HUES48 (cell line): ENCODE results near the gene KIFAP3.
A peak's percentile ranks its signal among the peaks of the same experiment; 100 is the strongest.

ENCODE experiments used
- H3K27ac ChIP-seq: one replicate; pipeline ENCODE4 v1.7.0; 2013; ENCODE audit warnings: low read depth, low read length, inconsistent platforms
- H3K27me3 ChIP-seq: 2 replicates; pipeline ENCODE4 v1.6.1; 2013; ENCODE audit warnings: mild to moderate bottlenecking, low read length; ENCODE audit not compliant: control insufficient read depth, insufficient read depth
- H3K36me3 ChIP-seq: 2 replicates; pipeline ENCODE4 v1.6.1; 2013; ENCODE audit warnings: low read length; ENCODE audit not compliant: control insufficient read depth, insufficient read depth
- H3K4me1 ChIP-seq: 2 replicates; pipeline ENCODE4 v1.6.1; 2013; ENCODE audit warnings: mild to moderate bottlenecking, low read length; ENCODE audit not compliant: control insufficient read depth, insufficient read depth
- H3K4me3 ChIP-seq: 2 replicates; pipeline ENCODE4 v1.5.1; 2013; ENCODE audit warnings: mild to moderate bottlenecking, low read depth, low read length
- H3K9ac ChIP-seq: 2 replicates; pipeline ENCODE4 v1.6.1; 2013; ENCODE audit warnings: mild to moderate bottlenecking, low read depth, low read length, moderate library complexity
- H3K9me3 ChIP-seq: 2 replicates; pipeline ENCODE4 v1.6.1; 2013; ENCODE audit warnings: low read length; ENCODE audit not compliant: control insufficient read depth, insufficient read depth

The KIFAP3 gene

DNA sequence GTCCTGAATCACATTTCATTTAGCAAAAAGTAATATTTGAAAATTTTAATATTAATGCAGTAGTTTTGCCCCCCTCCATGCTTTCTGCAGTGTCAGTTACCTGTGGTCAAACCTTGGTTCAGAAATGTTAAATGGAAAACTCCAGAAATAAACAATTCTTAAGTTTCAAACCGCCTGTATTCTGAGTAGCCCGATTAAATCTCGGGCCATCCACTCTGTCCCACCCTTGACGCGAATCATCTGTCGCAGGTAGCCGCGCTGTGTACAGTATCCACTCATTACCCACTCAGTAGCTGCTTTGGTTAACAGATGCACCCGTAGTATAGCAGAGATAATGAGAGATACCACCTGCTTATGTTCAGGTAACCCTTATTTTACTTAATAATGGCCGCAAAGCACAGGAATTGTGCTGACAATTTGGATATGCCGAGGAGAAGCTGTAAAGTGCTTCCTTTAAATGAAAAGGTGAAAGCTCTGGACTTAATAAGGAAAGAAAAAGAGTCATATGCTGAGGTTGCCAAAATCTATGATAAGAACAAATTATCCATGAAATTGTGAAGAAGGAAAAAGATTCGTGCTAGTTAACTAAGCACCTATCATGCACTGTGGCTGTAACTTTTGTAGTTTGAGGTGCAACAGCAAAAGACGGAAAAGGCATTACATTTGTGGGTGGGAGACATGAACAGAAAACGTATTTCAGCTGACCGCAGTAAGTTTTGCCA, 179.9 kb downstream of the KIFAP3 start:
- Histone ChIP-seq H3K36me3 (no peaks in the 10 kb centered on the region), H3K4me3 (peak overlapping the region; percentile 82), H3K9me3 (no peaks in the 10 kb centered on the region), H3K4me1 (peaks cover 58% of the 10 kb centered on the region), H3K27me3 (no peaks in the 10 kb centered on the region), H3K27ac (peak overlapping the region; percentile 95), H3K9ac (peak overlapping the region; percentile 99)

DNA sequence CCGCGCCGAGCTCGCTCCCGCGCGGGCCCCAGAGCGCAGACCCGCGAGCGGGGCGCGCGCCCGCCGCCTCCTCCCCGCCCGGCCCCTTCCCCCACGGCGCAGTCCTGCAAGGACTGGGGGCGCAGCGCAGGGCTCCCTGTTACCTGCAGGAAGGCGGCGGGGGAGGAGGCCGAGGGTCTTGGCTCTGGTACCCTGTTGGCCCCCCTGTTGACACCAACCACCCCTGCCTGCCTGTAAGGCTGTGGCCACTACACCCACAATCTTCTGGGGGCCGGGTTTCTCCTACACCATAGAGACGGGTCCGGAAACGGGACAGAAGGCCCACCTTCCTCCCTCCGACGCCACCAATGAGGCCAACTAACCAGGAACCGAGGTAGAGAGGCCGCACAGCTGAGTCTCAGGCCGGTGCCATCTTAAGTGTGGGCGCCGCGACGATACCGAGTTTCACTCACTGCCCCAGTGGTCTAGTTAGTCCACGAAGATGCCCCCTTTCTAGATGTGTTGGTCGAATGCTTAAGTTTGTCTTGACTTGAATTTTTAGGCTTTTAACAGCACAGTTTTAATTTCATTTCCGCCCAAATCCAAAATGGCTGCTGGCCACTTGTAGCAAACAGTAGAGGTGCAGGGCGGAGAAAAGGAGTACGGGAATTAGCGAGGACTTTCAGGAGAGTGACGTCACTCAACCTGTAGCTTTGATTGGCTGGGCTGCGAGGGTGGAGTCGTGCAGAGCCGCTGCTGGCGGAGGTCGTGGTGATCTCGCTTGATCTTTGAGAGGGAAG, 180.7 kb downstream of the KIFAP3 start, which contains the start of gene SCYL3:
TSS of gene SCYL3 (minus strand) at position 252 of the 779 bp plus-strand sequence. CDS start 5,056 bp downstream, outside the sequence.
- H3K27me3 ChIP-seq: no peaks in the 10 kb centered on the region
- H3K36me3 ChIP-seq: no peaks in the 10 kb centered on the region
- no peaks in the 10 kb centered on the region for H3K9me3 ChIP-seq
- H3K27ac ChIP-seq: peak within 1 kb of the TSS; percentile 95
- peak within 1 kb of the TSS; percentile 82 for H3K4me3 ChIP-seq
- peaks cover 57% of the 10 kb centered on the region for H3K4me1 ChIP-seq
- H3K9ac ChIP-seq: peak within 1 kb of the TSS; percentile 99

DNA sequence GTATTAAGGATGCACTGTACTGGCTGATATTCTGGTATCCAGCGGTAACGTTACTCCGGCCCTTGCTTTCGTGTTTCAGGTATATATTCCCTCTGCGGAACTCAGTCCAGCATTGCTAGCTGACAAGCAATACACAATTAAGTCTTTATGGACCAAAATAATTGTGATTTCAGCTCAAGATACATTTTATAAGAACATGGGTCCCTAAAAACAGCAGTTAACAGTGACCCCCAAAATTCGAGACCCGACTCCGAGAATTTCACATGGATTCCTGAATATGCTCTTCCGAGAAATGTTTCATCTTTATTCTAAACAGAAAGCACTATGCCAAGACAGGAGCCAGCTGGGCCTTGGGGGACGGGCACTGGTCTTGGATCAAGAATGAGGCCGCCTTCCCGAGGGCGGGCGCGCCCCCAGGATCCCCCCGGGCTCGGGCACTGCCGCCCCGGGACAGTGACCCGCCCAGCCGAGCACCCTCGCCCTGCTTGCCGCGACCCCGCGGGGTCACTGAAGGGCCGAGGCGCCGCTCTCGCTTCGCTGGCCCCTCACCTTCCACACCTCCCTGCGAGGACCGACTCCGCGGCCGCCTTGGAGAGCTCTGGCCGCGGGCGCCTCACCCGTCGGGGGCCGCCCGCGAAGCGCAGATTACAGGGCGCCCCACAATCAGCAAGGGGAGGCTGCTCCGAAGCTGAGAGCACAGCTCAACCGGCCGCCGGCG, 181.4 kb downstream of the KIFAP3 start:
- Histone ChIP-seq H3K9ac (peak overlapping the region; percentile 78), H3K9me3 (no peaks in the 10 kb centered on the region), H3K27me3 (no peaks in the 10 kb centered on the region), H3K4me1 (peaks cover 53% of the 10 kb centered on the region), H3K27ac (peak overlapping the region; percentile 95), H3K36me3 (peaks cover 7% of the 10 kb centered on the region), H3K4me3 (peak overlapping the region; percentile 82)

DNA sequence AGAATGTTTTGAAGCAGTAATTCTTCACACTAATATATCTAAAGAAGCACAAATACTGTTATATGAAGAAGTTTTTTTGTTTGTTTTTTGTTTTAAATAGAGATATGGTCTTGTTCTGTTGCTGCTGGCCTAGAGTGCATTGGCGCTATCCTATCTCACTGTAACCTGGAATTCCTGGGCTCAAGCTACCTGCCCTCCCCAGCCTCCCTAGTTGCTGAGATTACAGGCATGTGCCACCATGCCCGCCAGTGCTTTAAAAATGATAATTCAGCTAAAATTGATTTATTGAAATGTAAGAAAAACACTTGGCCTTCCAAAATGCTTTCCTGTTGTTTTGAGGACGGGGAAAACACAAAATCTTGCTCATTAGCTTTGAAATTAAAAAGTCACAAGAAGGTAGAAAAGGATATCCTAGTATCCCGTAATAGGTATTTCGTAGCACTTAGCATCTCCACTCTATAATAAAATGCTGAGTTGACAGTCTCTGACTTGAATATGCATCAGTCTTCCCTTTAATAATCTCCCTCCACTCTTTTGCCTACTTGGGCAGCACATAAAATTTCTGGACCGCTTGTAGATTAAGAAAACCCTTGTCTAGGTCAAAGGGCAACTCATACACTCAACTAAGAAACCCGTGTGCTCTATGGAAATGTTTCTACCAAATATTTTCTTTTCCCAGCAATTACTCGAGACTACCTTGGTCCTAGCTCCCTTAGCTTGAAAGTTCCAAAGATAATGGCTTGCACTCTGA, 182.1 kb downstream of the KIFAP3 start:
- H3K9me3 ChIP-seq: no peaks in the 10 kb centered on the region
- H3K4me1 ChIP-seq: peaks cover 50% of the 10 kb centered on the region
- peak overlapping the region; percentile 82 for H3K4me3 ChIP-seq
- H3K27ac ChIP-seq: no peak overlapping the region
- H3K27me3 ChIP-seq: no peaks in the 10 kb centered on the region
- peaks cover 10% of the 10 kb centered on the region for H3K36me3 ChIP-seq
- 0 out of 2 replicates have a peak overlapping the region, but pooled peaks have one; percentile 78 for H3K9ac ChIP-seq

DNA sequence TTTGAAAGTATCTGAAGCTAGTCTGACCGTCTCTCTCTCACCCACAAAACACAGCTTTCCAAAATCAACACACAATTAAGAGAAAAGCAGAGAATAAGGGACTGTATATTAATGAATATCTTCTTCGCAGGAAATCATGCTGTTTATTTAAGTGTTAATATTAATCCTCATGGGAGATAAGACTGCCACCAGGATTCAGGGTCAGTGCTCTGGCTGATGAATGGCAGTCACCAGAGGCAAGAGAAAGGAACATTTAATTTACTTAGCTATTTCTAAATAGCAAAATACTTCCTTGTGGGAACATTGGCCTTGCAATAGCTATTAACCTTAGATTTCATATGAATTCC, 183.0 kb downstream of the KIFAP3 start:
- H3K9me3 ChIP-seq: no peaks in the 10 kb centered on the region
- no peaks in the 10 kb centered on the region for H3K27me3 ChIP-seq
- 0 out of 2 replicates have a peak overlapping the region, but pooled peaks have one; percentile 23 for H3K4me3 ChIP-seq
- no peak overlapping the region for H3K9ac ChIP-seq
- peaks cover 41% of the 10 kb centered on the region for H3K4me1 ChIP-seq
- no peak overlapping the region for H3K27ac ChIP-seq
- H3K36me3 ChIP-seq: peaks cover 17% of the 10 kb centered on the region

DNA sequence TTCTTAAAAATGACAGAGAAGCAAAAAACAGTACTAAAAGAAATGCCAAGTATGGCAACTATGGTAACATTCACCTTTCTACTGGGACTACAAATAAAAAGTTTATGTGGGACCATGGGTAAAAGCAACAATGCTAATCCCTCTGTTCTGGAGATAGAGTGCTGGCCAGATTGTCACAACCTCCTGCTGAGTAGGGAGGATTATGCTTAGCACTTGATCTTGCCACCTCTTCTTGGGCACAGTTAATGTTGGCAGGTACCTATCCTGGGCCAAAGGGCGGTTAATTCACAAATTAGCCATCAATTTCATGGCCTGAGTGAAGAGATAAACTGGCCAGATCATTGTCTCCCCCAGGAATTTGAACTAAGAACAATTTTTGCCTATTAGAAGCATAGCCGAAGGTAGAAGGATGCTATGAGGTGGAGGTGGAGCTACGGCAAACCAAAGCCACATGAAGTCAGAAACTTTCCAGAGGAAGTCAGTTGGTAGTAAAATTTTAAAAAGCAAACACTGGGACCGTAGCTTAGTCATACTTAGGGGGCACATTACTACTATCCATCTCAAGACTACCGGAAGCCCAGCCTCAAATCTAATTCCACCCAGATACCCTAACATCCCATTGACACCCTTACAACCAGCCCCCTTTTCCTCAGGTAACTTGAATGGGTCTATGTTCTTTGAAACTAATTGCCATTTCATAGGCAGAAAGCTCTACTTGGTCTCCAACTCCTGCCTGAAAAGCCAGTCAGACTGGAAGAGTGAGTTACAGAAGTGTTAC, 183.5 kb downstream of the KIFAP3 start:
- Histone ChIP-seq H3K36me3 (peaks cover 21% of the 10 kb centered on the region), H3K9me3 (no peaks in the 10 kb centered on the region), H3K4me3 (peak overlapping the region; percentile 23; the same call in 1 of the 2 replicates), H3K27me3 (no peaks in the 10 kb centered on the region), H3K4me1 (peaks cover 38% of the 10 kb centered on the region), H3K27ac (peak overlapping the region; percentile 15), H3K9ac (no peak overlapping the region)

DNA sequence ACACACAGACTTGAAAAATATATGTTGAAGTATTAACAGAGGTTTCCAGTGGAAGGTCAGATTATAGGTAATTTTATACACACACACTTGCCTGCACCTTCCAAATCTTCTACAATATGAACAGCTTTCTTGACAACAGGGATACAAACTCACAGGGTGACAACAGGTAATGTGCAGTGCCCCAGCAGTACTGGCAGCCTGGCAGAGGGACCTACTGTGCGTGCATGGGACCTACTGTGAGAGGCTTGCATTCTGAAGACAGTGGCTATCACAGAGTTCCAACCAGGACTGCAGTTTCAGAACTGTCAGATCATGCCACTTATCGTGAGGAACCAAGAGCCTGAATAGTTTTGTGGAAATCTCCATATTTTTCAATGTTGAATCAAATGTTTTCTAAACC, 184.6 kb downstream of the KIFAP3 start:
- no peaks in the 10 kb centered on the region for H3K9me3 ChIP-seq
- peaks cover 29% of the 10 kb centered on the region for H3K36me3 ChIP-seq
- H3K27me3 ChIP-seq: no peaks in the 10 kb centered on the region
- peaks cover 30% of the 10 kb centered on the region for H3K4me1 ChIP-seq
- no peak overlapping the region for H3K9ac ChIP-seq
- H3K27ac ChIP-seq: no peak overlapping the region
- no peak overlapping the region for H3K4me3 ChIP-seq

DNA sequence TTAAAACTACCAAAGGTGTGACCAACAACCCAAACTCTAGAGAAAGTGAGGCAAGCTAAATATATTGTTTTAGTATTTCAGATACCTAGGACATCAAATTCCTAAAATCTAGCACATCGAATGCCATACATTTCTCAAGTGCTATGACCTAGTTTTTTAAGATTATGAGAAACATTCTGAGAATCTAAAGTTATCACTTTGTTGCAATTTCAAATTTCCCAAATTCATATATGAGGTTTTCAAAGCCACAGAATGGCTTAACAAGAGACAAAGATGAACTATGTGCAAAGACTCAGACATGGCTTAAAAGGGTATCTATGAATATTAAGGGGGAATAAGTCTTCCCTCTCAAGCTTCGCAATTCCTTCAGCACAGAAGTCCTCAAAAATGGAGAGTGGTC, 187.6 kb downstream of the KIFAP3 start:
- no peak overlapping the region for H3K27ac ChIP-seq
- H3K36me3 ChIP-seq: peaks cover 32% of the 10 kb centered on the region
- H3K4me1 ChIP-seq: peaks cover 16% of the 10 kb centered on the region
- H3K9me3 ChIP-seq: no peaks in the 10 kb centered on the region
- H3K9ac ChIP-seq: no peak overlapping the region
- H3K4me3 ChIP-seq: no peak overlapping the region
- no peaks in the 10 kb centered on the region for H3K27me3 ChIP-seq

DNA sequence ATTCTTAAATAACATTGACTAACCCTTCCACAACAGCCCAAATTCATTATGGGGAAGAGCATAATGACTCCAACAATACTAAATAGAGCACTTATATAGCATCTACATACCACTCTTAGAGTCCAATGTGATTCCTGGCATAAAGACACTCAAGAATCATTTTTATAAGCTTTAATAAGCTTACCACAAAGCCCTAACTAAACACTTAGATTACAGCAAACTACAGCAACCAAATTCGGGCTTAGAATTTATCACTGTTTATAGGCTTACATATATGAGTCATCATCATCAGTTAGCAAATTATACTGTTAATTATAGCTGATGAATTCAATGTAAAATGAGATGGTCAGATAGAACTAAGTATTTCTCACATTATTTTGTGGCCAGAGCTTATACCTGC, 188.1 kb downstream of the KIFAP3 start:
- Histone ChIP-seq H3K9ac (no peak overlapping the region), H3K27ac (no peak overlapping the region), H3K36me3 (peaks cover 33% of the 10 kb centered on the region), H3K4me1 (peaks cover 11% of the 10 kb centered on the region), H3K9me3 (no peaks in the 10 kb centered on the region), H3K4me3 (no peak overlapping the region), H3K27me3 (no peaks in the 10 kb centered on the region)

DNA sequence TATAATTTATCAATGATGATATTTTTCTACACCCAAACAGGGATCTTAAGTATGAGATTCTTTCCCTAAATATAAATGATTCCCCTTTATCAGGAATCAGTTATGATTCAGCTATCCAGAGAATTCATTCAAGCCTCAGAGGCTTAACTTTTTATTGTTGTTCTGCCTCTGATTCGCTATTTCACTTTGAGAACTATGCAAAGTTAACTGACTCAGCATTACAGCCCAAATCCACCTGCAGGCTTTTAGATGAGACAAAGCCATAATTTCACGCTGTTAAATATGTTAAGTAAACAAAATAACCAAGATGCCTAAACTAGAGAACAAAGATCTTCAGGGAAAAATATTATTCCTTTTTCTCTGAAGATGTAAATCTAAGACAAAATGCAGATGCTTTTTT, 189.3 kb downstream of the KIFAP3 start:
- Histone ChIP-seq H3K27me3 (no peaks in the 10 kb centered on the region), H3K36me3 (peaks cover 35% of the 10 kb centered on the region), H3K9ac (no peak overlapping the region), H3K4me1 (no peaks in the 10 kb centered on the region), H3K27ac (no peak overlapping the region), H3K9me3 (no peaks in the 10 kb centered on the region), H3K4me3 (no peak overlapping the region)
